ENCODE measurements around the gene EFNA5. TPM values are rescaled to one million over a fixed set of nuclear protein-coding genes. Genes with fewer than 3 reads are reported as not detected.
"Not testable (repeated sequence)": the region's sequence is repeated elsewhere in the genome, so short reads cannot be mapped to it uniquely, and the experiment has no call there.

Gene EFNA5
- total and polyA plus RNA-seq, 7 donors, result 0.32 to 5.4 (median 2.1) TPM

DNA sequence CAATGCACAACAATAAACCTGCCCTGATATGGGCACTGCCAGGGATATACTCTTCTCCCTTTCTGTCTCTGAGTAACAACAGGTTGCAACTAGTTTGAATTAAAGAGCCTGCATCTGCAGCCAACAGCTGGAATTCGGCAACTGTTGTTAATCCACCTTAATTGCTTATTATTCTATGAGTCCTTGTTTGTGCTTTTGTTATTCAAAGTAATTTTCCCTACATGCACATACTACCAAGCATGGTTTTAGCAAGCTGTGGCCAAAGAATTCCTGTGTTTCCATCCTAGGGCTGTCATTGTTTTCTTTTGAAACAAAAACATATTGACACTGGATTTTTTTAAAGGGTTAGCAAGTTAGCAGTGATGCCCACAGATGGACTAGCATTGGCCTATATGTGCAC is 171.5 kb downstream of the EFNA5 start:
- ATAC-seq (no peak), DNase-seq (no peak)
- Histone ChIP-seq H3K4me3 (no peak overlapping the region), H3K9me3 (no peaks in the 10 kb centered on the region), H3K27ac (no peak overlapping the region), H3K27me3 (ENCODE audit: insufficient read depth in 3 of 3, low read length in 2 of 3) (no peaks in the 10 kb centered on the region), H3K36me3 (ENCODE audit: insufficient read depth in 1 of 2, low read depth in 1 of 2) (no peaks in the 10 kb centered on the region), H3K4me1 (no peaks in the 10 kb centered on the region)
- 42 to 52% (median 52%) methylated on average over 1 of the region's 1 CpG for WGBS, 3 donors
- TF ChIP-seq, protein P1, sequence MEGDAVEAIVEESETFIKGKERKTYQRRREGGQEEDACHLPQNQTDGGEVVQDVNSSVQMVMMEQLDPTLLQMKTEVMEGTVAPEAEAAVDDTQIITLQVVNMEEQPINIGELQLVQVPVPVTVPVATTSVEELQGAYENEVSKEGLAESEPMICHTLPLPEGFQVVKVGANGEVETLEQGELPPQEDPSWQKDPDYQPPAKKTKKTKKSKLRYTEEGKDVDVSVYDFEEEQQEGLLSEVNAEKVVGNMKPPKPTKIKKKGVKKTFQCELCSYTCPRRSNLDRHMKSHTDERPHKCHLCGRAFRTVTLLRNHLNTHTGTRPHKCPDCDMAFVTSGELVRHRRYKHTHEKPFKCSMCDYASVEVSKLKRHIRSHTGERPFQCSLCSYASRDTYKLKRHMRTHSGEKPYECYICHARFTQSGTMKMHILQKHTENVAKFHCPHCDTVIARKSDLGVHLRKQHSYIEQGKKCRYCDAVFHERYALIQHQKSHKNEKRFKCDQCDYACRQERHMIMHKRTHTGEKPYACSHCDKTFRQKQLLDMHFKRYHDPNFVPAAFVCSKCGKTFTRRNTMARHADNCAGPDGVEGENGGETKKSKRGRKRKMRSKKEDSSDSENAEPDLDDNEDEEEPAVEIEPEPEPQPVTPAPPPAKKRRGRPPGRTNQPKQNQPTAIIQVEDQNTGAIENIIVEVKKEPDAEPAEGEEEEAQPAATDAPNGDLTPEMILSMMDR (IDR thresholded peaks at IDR 0.05), result no peak
- intact Hi-C loops (cut with DNase I), result no loop called here

DNA sequence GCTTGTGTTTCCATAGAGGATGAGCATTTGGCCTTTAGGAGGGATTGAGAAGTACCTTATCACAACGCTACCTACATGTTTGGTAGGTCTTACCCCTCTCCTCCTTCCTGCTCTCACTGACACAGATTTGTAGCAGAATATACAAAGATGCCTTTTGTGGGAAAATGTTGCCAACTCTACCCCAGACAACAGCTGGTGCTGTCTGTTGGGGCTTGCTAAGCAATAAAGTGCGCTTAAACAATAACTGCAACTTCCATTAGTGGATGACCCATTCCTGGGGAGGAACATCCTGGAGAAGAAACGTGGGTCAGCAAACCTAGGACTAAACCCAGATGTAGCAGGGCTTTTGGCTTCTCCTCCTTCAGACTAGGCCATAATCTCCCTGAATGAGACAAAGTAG is 174.3 kb downstream of the EFNA5 start:
- ATAC-seq (no peak), DNase-seq (no peak)
- intact Hi-C loops (cut with DNase I), result no loop called here
- no peak overlapping the region for H3K27ac ChIP-seq
- H3K4me1 ChIP-seq, result no peaks in the 10 kb centered on the region
- no peak overlapping the region for H3K4me3 ChIP-seq
- no peaks in the 10 kb centered on the region for H3K27me3 ChIP-seq (ENCODE audit: insufficient read depth in 3 of 3, low read length in 2 of 3)
- no peaks in the 10 kb centered on the region for H3K9me3 ChIP-seq
- TF ChIP-seq, protein P1 (IDR thresholded peaks at IDR 0.05), result no peak
- H3K36me3 ChIP-seq (ENCODE audit: insufficient read depth in 1 of 2, low read depth in 1 of 2), result no peaks in the 10 kb centered on the region
- WGBS, 3 donors, result 53 to 72% (median 68%) methylated on average over 3 of the region's 3 CpGs

DNA sequence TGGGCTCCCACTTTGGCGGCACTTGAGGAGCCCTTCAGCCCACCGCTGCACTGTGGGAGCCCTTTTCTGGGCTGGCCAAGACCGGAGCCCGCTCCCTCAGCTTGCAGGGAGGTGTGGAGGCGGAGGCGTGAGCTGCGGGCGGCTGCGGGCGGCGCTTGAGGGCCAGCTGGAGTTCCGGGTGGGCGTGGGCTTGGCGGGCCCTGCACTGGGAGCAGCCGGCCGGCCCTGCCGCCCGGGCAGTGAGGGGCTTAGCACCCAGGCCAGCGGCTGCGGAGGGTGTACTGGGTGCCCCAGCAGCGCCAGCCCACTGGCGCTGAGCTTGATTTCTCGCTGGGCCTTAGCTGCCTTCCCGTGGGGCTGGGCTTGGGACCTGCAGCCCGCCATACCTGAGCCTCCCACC is 176.6 kb downstream of the EFNA5 start:
- H3K4me3 ChIP-seq; H3K27ac ChIP-seq; H3K4me1 ChIP-seq; ATAC-seq; H3K27me3 ChIP-seq (ENCODE audit: insufficient read depth in 3 of 3, low read length in 2 of 3); intact Hi-C loops (cut with DNase I); H3K9me3 ChIP-seq; H3K36me3 ChIP-seq (ENCODE audit: insufficient read depth in 1 of 2, low read depth in 1 of 2); DNase-seq: not testable (repeated sequence)
- 90 to 96% (median 94%) methylated on average over 23 to 25 of the region's 25 CpGs for WGBS, 3 donors

DNA sequence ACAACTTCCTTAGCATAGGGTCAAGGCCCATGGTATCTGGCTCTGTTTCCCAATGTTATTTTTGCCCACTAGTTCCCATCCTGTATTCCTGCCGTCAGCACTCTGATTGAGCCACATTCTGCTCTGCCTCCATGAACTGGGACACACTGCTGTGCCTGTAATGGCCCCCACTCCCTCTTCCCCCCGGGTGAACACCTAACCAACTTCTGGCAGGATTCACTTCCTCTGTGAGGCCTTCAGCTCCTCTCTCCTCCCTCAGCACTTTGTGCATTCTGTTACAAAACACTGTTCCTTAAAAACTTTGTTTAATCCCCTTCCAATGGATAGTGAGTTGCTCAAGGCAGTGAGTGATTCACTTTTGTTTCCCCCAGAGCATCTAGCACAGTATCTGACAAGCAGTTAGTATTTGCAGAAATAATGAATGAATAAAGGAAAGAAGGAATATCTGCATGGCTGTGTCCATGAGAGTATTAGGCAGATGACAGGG is 183.6 kb downstream of the EFNA5 start:
- Histone ChIP-seq H3K4me1 (no peaks in the 10 kb centered on the region), H3K4me3 (no peak overlapping the region), H3K36me3 (ENCODE audit: insufficient read depth in 1 of 2, low read depth in 1 of 2) (no peaks in the 10 kb centered on the region), H3K9me3 (no peaks in the 10 kb centered on the region), H3K27me3 (ENCODE audit: insufficient read depth in 3 of 3, low read length in 2 of 3) (no peaks in the 10 kb centered on the region), H3K27ac (no peak overlapping the region)
- ATAC-seq (peak in 3 of 4 donors; percentile 50 to 60 (median 52)), DNase-seq (peak; percentile 19 to 55)
- TF ChIP-seq, protein P1 (IDR thresholded peaks at IDR 0.05), result no peak
- WGBS, 3 donors, result 43 to 56% (median 52%) methylated on average over 2 of the region's 2 CpGs
- intact Hi-C loops (cut with DNase I), result no loop called here

DNA sequence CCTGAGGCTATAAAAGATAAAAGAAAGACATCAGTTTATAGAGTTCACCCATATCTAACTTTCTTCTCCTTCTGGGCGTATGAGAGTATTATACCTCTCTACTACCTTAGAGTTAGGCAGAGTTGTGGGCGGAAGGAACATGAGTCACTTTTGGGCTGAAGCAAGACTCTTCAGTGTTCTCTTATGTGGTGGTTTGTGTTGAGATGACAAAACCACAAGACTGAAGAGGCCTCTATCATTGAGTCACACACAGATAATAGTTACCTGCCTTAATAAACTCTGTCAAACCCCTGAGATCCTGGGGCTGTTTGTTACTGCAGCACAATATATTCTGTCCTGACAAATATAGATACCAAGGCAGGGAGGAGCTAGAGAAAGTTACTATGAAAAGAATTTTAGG is 184.2 kb downstream of the EFNA5 start:
- Histone ChIP-seq H3K27ac (no peak overlapping the region), H3K9me3 (no peaks in the 10 kb centered on the region), H3K4me1 (no peaks in the 10 kb centered on the region), H3K27me3 (ENCODE audit: insufficient read depth in 3 of 3, low read length in 2 of 3) (no peaks in the 10 kb centered on the region), H3K4me3 (no peak overlapping the region), H3K36me3 (ENCODE audit: insufficient read depth in 1 of 2, low read depth in 1 of 2) (no peaks in the 10 kb centered on the region)
- ATAC-seq (peak in 2 of 4 donors; percentile 54 to 61), DNase-seq (no peak)
- intact Hi-C loops (cut with DNase I), result no loop called here
- TF ChIP-seq, protein P1 (IDR thresholded peaks at IDR 0.05), result no peak
- 76 to 100% (median 95%) methylated on average over 2 of the region's 2 CpGs for WGBS, 3 donors

All from psoas muscle (tissue), 8 donors.